Measurements from ENCODE around the gene TAF3. TPM values are rescaled to one million over a fixed set of nuclear protein-coding genes. Genes with fewer than 3 reads are reported as not detected.

TAF3 gene
- total RNA-seq, 1 donor from 2014 or later, result 9.1 TPM

GRCh38 chr10:8050556-8051108, 232.3 kb downstream of the TAF3 start:
- Mint-ChIP-seq H3K27ac (ENCODE audit: unreplicated experiment) (no peak overlapping the region), H3K4me1 (ENCODE audit: unreplicated experiment) (peaks cover 32% of the 10 kb centered on the region), H3K27me3 (ENCODE audit: unreplicated experiment) (peaks cover 71% of the 10 kb centered on the region), H3K9me3 (ENCODE audit: unreplicated experiment) (no peaks in the 10 kb centered on the region), H3K4me3 (ENCODE audit: unreplicated experiment) (peak overlapping the region; percentile 69), H3K36me3 (ENCODE audit: unreplicated experiment) (no peaks in the 10 kb centered on the region)
- no peak for TF ChIP-seq CTCF (IDR thresholded peaks at IDR 0.05)
- no peak for DNase-seq (ENCODE audit: extremely low spot score, unreplicated experiment)

GRCh38 chr10:8051109-8051821, 233.0 kb downstream of the TAF3 start:
- TF ChIP-seq CTCF (IDR thresholded peaks at IDR 0.05), result no peak
- Mint-ChIP-seq H3K4me3 (ENCODE audit: unreplicated experiment) (no peak overlapping the region), H3K27ac (ENCODE audit: unreplicated experiment) (no peak overlapping the region), H3K27me3 (ENCODE audit: unreplicated experiment) (peaks cover 66% of the 10 kb centered on the region), H3K9me3 (ENCODE audit: unreplicated experiment) (no peaks in the 10 kb centered on the region), H3K36me3 (ENCODE audit: unreplicated experiment) (no peaks in the 10 kb centered on the region), H3K4me1 (ENCODE audit: unreplicated experiment) (peaks cover 30% of the 10 kb centered on the region)
- peak; percentile 75 for DNase-seq (ENCODE audit: extremely low spot score, unreplicated experiment)

- TF ChIP-seq CTCF (IDR thresholded peaks at IDR 0.05), result no peak
- Mint-ChIP-seq H3K4me3 (ENCODE audit: unreplicated experiment) (peak overlapping the region; percentile 44), H3K9me3 (ENCODE audit: unreplicated experiment) (no peaks in the 10 kb centered on the region), H3K27me3 (ENCODE audit: unreplicated experiment) (peaks cover 66% of the 10 kb centered on the region), H3K27ac (ENCODE audit: unreplicated experiment) (no peak overlapping the region), H3K4me1 (ENCODE audit: unreplicated experiment) (peaks cover 30% of the 10 kb centered on the region), H3K36me3 (ENCODE audit: unreplicated experiment) (no peaks in the 10 kb centered on the region)
- peak; percentile 71 for DNase-seq (ENCODE audit: extremely low spot score, unreplicated experiment)
Observed at GRCh38 chr10:8051851-8052257, 233.5 kb downstream of the TAF3 start.

GRCh38 chr10:8052341-8052955, 234.1 kb downstream of the TAF3 start:
- Mint-ChIP-seq H3K4me1 (ENCODE audit: unreplicated experiment) (peaks cover 30% of the 10 kb centered on the region), H3K36me3 (ENCODE audit: unreplicated experiment) (no peaks in the 10 kb centered on the region), H3K4me3 (ENCODE audit: unreplicated experiment) (peak overlapping the region; percentile 44), H3K27ac (ENCODE audit: unreplicated experiment) (no peak overlapping the region), H3K9me3 (ENCODE audit: unreplicated experiment) (no peaks in the 10 kb centered on the region), H3K27me3 (ENCODE audit: unreplicated experiment) (peaks cover 66% of the 10 kb centered on the region)
- peak; percentile 48 for DNase-seq (ENCODE audit: extremely low spot score, unreplicated experiment)
- TF ChIP-seq CTCF (IDR thresholded peaks at IDR 0.05), result no peak

- Mint-ChIP-seq H3K27me3 (ENCODE audit: unreplicated experiment) (peaks cover 66% of the 10 kb centered on the region), H3K36me3 (ENCODE audit: unreplicated experiment) (no peaks in the 10 kb centered on the region), H3K4me3 (ENCODE audit: unreplicated experiment) (no peak overlapping the region), H3K4me1 (ENCODE audit: unreplicated experiment) (peaks cover 30% of the 10 kb centered on the region), H3K27ac (ENCODE audit: unreplicated experiment) (no peak overlapping the region), H3K9me3 (ENCODE audit: unreplicated experiment) (no peaks in the 10 kb centered on the region)
- TF ChIP-seq CTCF (IDR thresholded peaks at IDR 0.05), result peak; percentile 58
- DNase-seq (ENCODE audit: extremely low spot score, unreplicated experiment), result no peak
Observed at GRCh38 chr10:8052956-8053445, 234.7 kb downstream of the TAF3 start.

All from osteocyte (in vitro differentiated cells).